ENCODE measurements around the gene NECTIN4. TPM values are rescaled to one million over a fixed set of nuclear protein-coding genes. Genes with fewer than 3 reads are reported as not detected.

The NECTIN4 gene
- polyA plus RNA-seq, 1 experiment: not detected

GRCh38 chr1:161054805-161055204 is 34.6 kb downstream of the NECTIN4 start:
- POLR2A ChIA-PET: interaction anchor here (0.6 kb wide), 1 partner anchor 142 kb away, joined by 3 read pairs; no protein-coding TSS in a partner anchor
- no peak overlapping the region for H3K4me3 ChIP-seq (ENCODE audit: low read depth, low read length)
- CTCF ChIA-PET: interaction anchor here (1.3 to 1.4 kb wide), 2 partner anchors 9 to 12 kb away, joined by 3 to 4 read pairs; partner anchors contain the start of gene USF1

GRCh38 chr1:161054232-161054631 is 35.1 kb downstream of the NECTIN4 start:
- DNase-seq (ENCODE audit: low read depth): no peak
- H3K27me3 ChIP-seq (ENCODE audit: control insufficient read depth, insufficient read depth, low read length): no peaks in the 10 kb centered on the region
- no peak overlapping the region for H3K4me3 ChIP-seq (ENCODE audit: low read depth, low read length)
- H3K36me3 ChIP-seq (ENCODE audit: control insufficient read depth, insufficient read depth, low read length): no peaks in the 10 kb centered on the region
- TF ChIP-seq CTCF (IDR thresholded peaks at IDR 0.05; ENCODE audit: insufficient read depth, low read depth, low read length): no peak
- ChIA-PET POLR2A (no interaction called here), CTCF (interaction anchor here (1.3 to 1.4 kb wide), 2 partner anchors 8 to 12 kb away, joined by 3 to 4 read pairs; partner anchors contain the start of gene USF1)

More at GRCh38 chr1:161054805-161055204, 34.6 kb downstream of the NECTIN4 start:
- no peak for TF ChIP-seq CTCF (IDR thresholded peaks at IDR 0.05; ENCODE audit: insufficient read depth, low read depth, low read length)
- DNase-seq (ENCODE audit: low read depth): no peak
- Histone ChIP-seq H3K27me3 (ENCODE audit: control insufficient read depth, insufficient read depth, low read length) (no peaks in the 10 kb centered on the region), H3K36me3 (ENCODE audit: control insufficient read depth, insufficient read depth, low read length) (no peaks in the 10 kb centered on the region)

DNA sequence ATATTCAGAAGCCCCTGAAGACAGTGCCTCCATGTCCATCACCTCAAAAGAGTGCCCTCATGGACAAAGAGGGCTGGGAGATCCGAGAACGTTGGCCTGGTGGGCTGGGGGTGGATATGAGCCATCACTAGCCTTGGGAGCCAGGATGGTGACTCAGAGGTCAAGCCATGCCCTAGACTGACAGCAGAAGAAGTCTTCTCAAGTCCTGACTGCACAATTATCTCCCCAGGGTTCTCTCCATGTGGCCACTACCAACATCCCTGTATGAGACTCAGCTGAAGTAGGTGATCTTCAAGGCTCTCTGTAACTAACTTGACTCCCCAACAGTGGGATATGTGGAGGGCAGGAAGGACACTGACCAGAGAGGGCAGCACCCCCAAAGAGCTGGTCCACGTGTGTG is 36.5 kb downstream of the NECTIN4 start:
- Histone ChIP-seq H3K4me3 (ENCODE audit: low read depth, low read length) (no peak overlapping the region), H3K36me3 (ENCODE audit: control insufficient read depth, insufficient read depth, low read length) (no peaks in the 10 kb centered on the region), H3K27me3 (ENCODE audit: control insufficient read depth, insufficient read depth, low read length) (no peaks in the 10 kb centered on the region)
- TF ChIP-seq CTCF (IDR thresholded peaks at IDR 0.05; ENCODE audit: insufficient read depth, low read depth, low read length): no peak
- DNase-seq (ENCODE audit: low read depth): no peak
- CTCF ChIA-PET: no interaction called here
- POLR2A ChIA-PET: no interaction called here

GRCh38 chr1:161051219-161051618 is 38.1 kb downstream of the NECTIN4 start:
- ChIA-PET CTCF (interaction anchor here (0.9 kb wide), 1 partner anchor 19 kb away, joined by 4 read pairs; the partner anchor contains the start of gene ARHGAP30), POLR2A (no interaction called here)
- no peaks in the 10 kb centered on the region for H3K27me3 ChIP-seq (ENCODE audit: control insufficient read depth, insufficient read depth, low read length)
- TF ChIP-seq CTCF (IDR thresholded peaks at IDR 0.05; ENCODE audit: insufficient read depth, low read depth, low read length): no peak
- no peak overlapping the region for H3K4me3 ChIP-seq (ENCODE audit: low read depth, low read length)
- DNase-seq (ENCODE audit: low read depth): no peak
- H3K36me3 ChIP-seq (ENCODE audit: control insufficient read depth, insufficient read depth, low read length): no peaks in the 10 kb centered on the region

- POLR2A ChIA-PET: no interaction called here
- DNase-seq (ENCODE audit: low read depth): no peak
- CTCF ChIA-PET: no interaction called here
- Histone ChIP-seq H3K27me3 (ENCODE audit: control insufficient read depth, insufficient read depth, low read length) (no peaks in the 10 kb centered on the region), H3K4me3 (ENCODE audit: low read depth, low read length) (no peak overlapping the region), H3K36me3 (ENCODE audit: control insufficient read depth, insufficient read depth, low read length) (no peaks in the 10 kb centered on the region)
- no peak for TF ChIP-seq CTCF (IDR thresholded peaks at IDR 0.05; ENCODE audit: insufficient read depth, low read depth, low read length)
These were observed 40.2 kb downstream of the NECTIN4 start for GRCh38 chr1:161048949-161049722.
